ENCODE measurements around the gene SEMA6D.

The SEMA6D gene, protein sequence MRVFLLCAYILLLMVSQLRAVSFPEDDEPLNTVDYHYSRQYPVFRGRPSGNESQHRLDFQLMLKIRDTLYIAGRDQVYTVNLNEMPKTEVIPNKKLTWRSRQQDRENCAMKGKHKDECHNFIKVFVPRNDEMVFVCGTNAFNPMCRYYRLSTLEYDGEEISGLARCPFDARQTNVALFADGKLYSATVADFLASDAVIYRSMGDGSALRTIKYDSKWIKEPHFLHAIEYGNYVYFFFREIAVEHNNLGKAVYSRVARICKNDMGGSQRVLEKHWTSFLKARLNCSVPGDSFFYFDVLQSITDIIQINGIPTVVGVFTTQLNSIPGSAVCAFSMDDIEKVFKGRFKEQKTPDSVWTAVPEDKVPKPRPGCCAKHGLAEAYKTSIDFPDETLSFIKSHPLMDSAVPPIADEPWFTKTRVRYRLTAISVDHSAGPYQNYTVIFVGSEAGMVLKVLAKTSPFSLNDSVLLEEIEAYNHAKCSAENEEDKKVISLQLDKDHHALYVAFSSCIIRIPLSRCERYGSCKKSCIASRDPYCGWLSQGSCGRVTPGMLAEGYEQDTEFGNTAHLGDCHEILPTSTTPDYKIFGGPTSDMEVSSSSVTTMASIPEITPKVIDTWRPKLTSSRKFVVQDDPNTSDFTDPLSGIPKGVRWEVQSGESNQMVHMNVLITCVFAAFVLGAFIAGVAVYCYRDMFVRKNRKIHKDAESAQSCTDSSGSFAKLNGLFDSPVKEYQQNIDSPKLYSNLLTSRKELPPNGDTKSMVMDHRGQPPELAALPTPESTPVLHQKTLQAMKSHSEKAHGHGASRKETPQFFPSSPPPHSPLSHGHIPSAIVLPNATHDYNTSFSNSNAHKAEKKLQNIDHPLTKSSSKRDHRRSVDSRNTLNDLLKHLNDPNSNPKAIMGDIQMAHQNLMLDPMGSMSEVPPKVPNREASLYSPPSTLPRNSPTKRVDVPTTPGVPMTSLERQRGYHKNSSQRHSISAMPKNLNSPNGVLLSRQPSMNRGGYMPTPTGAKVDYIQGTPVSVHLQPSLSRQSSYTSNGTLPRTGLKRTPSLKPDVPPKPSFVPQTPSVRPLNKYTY

DNA sequence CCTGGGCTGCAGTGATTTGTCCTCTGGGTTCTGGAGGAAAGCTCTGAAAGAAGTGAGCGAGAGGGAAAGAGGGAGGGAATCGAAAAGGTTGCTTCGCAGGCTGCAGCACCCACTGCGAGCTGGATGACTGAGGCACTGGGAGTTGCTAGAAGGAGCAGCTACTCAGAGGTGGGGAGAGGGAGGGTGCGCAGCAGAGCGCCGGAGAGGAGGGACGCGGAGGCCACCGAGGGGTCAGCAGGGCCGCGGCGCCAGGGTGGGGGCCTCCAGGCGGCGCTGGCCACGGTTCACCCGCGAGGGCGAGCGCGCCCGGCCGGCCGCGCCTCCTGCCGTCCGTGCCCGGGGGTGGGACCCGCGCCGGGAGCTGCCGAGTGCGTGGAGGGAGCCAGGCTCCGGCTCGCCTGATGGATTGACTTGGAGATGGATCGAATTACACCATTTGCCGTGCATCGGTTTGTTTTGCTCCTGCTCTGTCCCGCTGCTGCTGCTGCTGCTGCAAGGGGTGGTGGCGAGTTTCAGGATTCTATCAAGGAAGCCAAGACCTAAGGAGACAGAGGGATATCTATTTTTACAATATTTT lies at the start of gene SEMA6D:
Gene SEMA6D (plus strand): TSS at position 470 of the 577 bp plus-strand sequence. CDS start 42,294 bp downstream, outside the sequence.
- no peak for DNase-seq

GRCh38 chr15:47669221-47669620 lies 48.1 kb upstream of the SEMA6D start:
- DNase-seq, result no peak

GRCh38 chr15:47670365-47670764 lies 46.9 kb upstream of the SEMA6D start:
- no peak for DNase-seq

DNA sequence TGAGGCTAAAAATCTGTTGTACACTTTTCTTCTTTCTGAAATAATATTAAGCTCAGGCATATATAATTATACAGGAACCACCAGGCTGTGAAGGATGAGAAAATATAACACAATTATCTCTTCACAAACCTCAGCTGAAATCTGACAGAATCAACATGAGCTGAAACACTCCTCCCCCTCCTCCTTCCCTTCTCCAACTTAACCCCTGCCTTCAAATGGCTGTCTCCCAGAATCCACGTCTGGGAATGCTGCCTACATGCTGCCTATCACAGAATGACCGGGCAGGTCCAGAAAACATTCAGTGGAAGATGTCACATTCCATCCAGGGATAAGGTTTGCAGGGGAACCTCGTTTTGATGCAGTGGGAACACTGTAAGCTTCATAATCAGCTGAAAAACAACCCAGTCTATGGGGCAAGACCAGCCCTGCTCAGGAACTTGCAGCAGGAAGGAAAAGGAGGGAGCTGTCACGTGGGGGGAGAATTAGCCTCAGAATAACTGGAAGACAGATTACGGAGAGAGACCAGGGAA lies 44.0 kb upstream of the SEMA6D start:
- DNase-seq, result no peak

GRCh38 chr15:47674586-47675232 lies 42.6 kb upstream of the SEMA6D start:
- no peak for DNase-seq

- DNase-seq, result no peak
Observed at GRCh38 chr15:47675735-47676134, 41.6 kb upstream of the SEMA6D start.

DNA sequence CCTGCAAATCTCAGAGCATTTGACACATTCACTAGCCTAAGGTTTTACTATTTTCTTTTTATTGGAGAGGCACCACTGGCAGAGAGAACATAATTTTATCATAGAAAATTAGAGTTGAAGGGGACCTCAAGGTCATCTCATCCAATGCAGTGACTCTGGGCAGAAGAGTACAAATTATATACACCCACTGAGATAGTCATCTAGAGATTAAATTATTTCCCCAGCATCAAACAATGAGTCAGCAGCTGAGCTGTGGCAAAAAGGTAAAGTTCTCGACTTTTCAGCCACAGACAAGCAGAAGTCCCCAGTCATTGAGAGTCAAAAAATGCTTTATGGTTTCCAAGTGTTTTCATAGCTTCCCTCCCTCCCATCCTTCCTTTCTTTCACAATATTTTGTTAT lies 39.3 kb upstream of the SEMA6D start:
- no peak for DNase-seq

GRCh38 chr15:47682661-47683060 lies 34.6 kb upstream of the SEMA6D start:
- DNase-seq, result no peak

GRCh38 chr15:47685141-47685870 lies 32.0 kb upstream of the SEMA6D start:
- no peak for DNase-seq

- DNase-seq, result no peak
Observed at GRCh38 chr15:47688573-47689086, 28.7 kb upstream of the SEMA6D start.

DNA sequence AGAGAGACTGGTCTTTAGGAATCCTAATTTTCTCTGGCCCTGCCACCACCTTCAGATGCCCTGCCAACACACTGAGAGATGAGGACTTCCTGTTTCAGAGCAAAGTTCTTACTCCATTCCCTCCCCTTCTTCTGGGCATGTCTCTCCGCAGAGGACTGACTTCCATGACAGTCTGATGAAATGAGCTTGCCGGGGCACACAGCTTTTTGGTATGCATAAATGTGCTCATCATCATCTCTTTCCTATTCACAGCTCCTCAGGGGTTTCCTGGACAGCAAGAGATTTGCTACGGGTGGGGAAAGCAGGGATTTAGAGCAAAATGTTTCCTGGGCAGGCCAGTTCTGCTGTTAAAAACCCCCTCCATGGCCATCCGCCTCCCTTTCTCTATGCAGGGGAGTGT lies 27.6 kb upstream of the SEMA6D start:
- no peak for DNase-seq

GRCh38 chr15:47691882-47692281 lies 25.4 kb upstream of the SEMA6D start:
- DNase-seq, result no peak

- DNase-seq, result no peak
Observed at GRCh38 chr15:47696351-47696750, 21.0 kb upstream of the SEMA6D start.

- DNase-seq, result no peak
Observed at GRCh38 chr15:47705281-47705997, 11.9 kb upstream of the SEMA6D start.

DNA sequence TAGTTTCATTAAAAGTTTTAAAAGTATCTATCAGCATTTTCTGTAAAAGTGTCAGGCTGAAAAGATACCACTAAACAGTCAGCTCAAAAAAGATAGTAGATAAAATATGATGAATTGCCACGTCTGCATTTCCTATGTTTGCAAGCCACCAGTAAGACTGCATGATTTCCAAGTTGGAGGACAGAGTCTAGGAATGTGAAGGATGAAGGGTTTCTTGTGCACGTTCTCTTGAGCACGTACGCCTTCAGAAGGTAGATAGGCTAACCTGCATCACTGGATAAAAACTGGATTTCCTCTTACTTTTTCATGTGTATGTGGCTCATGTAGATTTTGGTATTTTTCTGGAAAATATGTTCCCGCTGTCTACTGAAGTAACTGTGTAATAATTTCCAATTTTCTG lies 9.9 kb upstream of the SEMA6D start:
- no peak for DNase-seq

- no peak for DNase-seq
Observed at GRCh38 chr15:47708161-47708980, 8.9 kb upstream of the SEMA6D start.

- peak; percentile 53 for DNase-seq
Observed at GRCh38 chr15:47711655-47712054, 5.7 kb upstream of the SEMA6D start.

DNA sequence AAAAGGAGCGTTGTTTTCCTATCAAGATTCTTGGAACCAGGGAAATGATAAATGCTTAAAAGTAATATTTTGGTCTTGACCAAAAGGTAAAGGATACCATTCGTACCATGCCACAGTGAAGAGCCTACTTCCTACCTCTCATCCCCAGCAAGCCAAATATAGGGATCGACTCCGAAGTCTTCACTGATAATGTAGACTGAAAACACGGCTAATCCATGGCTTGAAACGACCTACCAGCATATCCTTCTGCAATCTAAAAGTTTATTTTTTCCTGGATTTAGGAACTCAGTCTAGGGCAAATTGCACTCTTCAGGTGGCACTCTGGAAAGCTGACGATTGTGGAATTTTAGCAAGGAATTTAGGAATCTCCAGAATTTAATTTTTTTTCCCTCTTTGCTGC lies 1.9 kb upstream of the SEMA6D start:
- DNase-seq, result no peak

- DNase-seq, result no peak
Observed at GRCh38 chr15:47715856-47716445, 1.4 kb upstream of the SEMA6D start.

All from RPMI8226 (cell line).